Sigmoid colon (tissue), 7 donors: ENCODE data around the gene ZNF24. TPM values are rescaled to one million over a fixed set of nuclear protein-coding genes. Genes with fewer than 3 reads are reported as not detected.

Source experiments
- DNase-seq: peaks from one replicate; pipeline ENCODE4 v3.0.0-alpha.2; 2019
- H3K27ac ChIP-seq, 4 donors: fragments of 200-600 bp; sonication (generic); one replicate each; pipeline ENCODE4 v1.5.1; 2016 to 2019; ENCODE audit warnings: mild to moderate bottlenecking in 1 of 4
- H3K27me3 ChIP-seq, 3 donors: fragments of 200-600 bp; sonication (generic); one replicate each; pipeline ENCODE4 v1.5.1; 2019; ENCODE audit warnings: mild to moderate bottlenecking in 1 of 3
- H3K36me3 ChIP-seq, 4 donors: fragments of 200-600 bp; sonication (generic); one replicate each; pipeline ENCODE4 v1.5.1; 2016 to 2019
- H3K4me1 ChIP-seq, 4 donors: fragments of 200-600 bp; sonication (generic); one replicate each; pipeline ENCODE4 v1.5.1; 2017 to 2019
- H3K4me3 ChIP-seq, 4 donors: fragments of 200-600 bp; sonication (generic); one replicate each; pipeline ENCODE4 v1.5.1; 2017 to 2019; ENCODE audit warnings: mild to moderate bottlenecking in 2 of 4, moderate library complexity in 1 of 4
- H3K9me3 ChIP-seq, 4 donors: fragments of 200-600 bp in 3 of 4; sonication (generic) in 3 of 4; one replicate each; pipeline versions ENCODE4 v1.5.1 to v1.6.1; 2013 to 2019
- EP300 ChIP-seq, 4 donors: sonication (generic); formaldehyde crosslinking; IDR thresholded peaks; one replicate each; pipeline ENCODE4 v1.6.1; 2017; ENCODE audit warnings: antibody characterized with exemption in 4 of 4
- POLR2A ChIP-seq, 2 donors: fragments of 450-650 bp; IDR thresholded peaks; one replicate each; pipeline ENCODE4 v1.6.1; 2016; ENCODE audit warnings: antibody characterized with exemption in 2 of 2, mild to moderate bottlenecking in 2 of 2, moderate library complexity in 2 of 2
- POLR2AphosphoS5 ChIP-seq, 4 donors: sonication (generic); formaldehyde crosslinking; IDR thresholded peaks; one replicate each; pipeline ENCODE4 v1.6.1; 2017; ENCODE audit warnings: antibody characterized with exemption in 4 of 4
- WGBS, 2 donors: extraction: QIAGEN DNeasy Blood & Tissue Kit; methylation state at CpG; one replicate each; pipeline ENCODE4 v1.1.7; 2013; 5-methylcytosine and 5-hydroxymethylcytosine counted together
- intact Hi-C: fragments of 100-400 bp; cut with DNase I; formaldehyde crosslinking; loops from one replicate; pipeline ENCODE4 v1.15.1; 2023
- polyA plus RNA-seq, 3 donors: library from polyadenylated mRNA; stranded (reverse); fragments of 200-250 nt; gene quantifications; one replicate each; pipeline ENCODE4 v1.2.3, GENCODE V29; 2013
- total RNA-seq, 4 donors: library from RNA; depleted of rRNA; stranded (reverse); fragments of >200 nt; gene quantifications; one replicate each; pipeline ENCODE4 v1.1.0, GENCODE V29; 2016
- TF ChIP-seq, protein P1 (sequence below), 4 experiments: fragments of 450-650 bp in 3 of 4; fragments of 200-600 bp in 1 of 4; IDR thresholded peaks; one replicate each; pipeline ENCODE4 v1.5.1; 2016 to 2019; ENCODE audit warnings: antibody characterized with exemption in 4 of 4, mild to moderate bottlenecking in 3 of 4, moderate library complexity in 2 of 4
- donor health status: healthy with polysubstance abuse.
- donor health status: Bipolar disorder and iron deficiency.
- donor health status: healthy.

Gene ZNF24
- total and polyA plus RNA-seq, 7 donors = 12.0 to 49.4 (median 32.4) TPM

DNA sequence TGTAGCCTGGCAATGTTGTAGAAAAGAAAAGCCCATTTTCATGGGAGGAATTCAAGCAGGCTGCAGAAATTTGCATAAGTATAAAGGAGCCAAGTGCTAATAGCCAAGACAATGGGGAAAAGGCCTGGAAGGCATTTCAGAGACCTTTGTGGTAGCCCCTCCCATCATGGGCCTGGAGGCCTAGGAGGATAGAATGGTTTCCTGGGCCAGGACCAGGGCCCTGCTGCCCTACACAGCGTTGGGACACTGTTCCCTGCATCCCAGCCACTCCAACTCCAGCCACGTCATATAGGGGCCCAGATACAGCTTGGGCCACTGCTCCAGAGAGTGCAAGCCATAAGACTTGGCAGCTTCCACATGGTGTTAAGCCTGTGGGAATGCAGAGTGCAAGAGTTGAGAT lies 8.1 kb upstream of the ZNF24 start:
- no peak for DNase-seq
- no peak overlapping the region for H3K4me3 ChIP-seq
- peaks cover 0 to 5% (median 0%) of the 10 kb centered on the region in 4 donors for H3K9me3 ChIP-seq
- no peak for TF ChIP-seq POLR2AphosphoS5 (IDR thresholded peaks at IDR 0.05)
- no peak for TF ChIP-seq EP300 (IDR thresholded peaks at IDR 0.05)
- TF ChIP-seq, protein P1, sequence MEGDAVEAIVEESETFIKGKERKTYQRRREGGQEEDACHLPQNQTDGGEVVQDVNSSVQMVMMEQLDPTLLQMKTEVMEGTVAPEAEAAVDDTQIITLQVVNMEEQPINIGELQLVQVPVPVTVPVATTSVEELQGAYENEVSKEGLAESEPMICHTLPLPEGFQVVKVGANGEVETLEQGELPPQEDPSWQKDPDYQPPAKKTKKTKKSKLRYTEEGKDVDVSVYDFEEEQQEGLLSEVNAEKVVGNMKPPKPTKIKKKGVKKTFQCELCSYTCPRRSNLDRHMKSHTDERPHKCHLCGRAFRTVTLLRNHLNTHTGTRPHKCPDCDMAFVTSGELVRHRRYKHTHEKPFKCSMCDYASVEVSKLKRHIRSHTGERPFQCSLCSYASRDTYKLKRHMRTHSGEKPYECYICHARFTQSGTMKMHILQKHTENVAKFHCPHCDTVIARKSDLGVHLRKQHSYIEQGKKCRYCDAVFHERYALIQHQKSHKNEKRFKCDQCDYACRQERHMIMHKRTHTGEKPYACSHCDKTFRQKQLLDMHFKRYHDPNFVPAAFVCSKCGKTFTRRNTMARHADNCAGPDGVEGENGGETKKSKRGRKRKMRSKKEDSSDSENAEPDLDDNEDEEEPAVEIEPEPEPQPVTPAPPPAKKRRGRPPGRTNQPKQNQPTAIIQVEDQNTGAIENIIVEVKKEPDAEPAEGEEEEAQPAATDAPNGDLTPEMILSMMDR (IDR thresholded peaks at IDR 0.05) = no peak
- intact Hi-C loops = no loop called here
- H3K36me3 ChIP-seq = no peaks in the 10 kb centered on the region
- H3K27ac ChIP-seq = no peak overlapping the region
- WGBS, 2 donors = 81 to 86% methylated on average over 2 of the region's 2 CpGs
- no peaks in the 10 kb centered on the region for H3K27me3 ChIP-seq
- peaks cover 0 to 5% (median 0%) of the 10 kb centered on the region in 4 donors for H3K4me1 ChIP-seq

DNA sequence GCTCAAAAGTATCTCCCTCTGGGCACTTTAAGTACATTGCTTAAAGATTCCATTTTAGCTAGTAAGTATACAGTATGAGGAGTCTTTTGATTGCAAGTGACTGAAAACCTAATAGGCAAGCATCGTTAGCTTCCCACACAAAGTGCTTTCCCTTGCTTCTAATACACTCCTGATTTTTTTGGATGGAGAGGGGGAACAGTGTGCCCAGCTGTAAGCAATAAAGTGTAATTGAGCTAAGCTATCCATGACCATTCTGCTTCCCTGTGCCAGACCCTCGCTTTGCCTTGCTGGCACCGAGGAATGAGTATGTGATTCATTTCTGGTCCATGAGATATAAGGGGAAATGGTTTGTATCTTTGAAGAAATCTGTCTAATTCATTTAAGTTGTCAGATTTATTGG lies 3.8 kb upstream of the ZNF24 start:
- no peak overlapping the region for H3K27ac ChIP-seq
- no peaks in the 10 kb centered on the region for H3K36me3 ChIP-seq
- 91 to 93% methylated on average over 3 of the region's 3 CpGs for WGBS, 2 donors
- peaks cover 0 to 5% (median 0%) of the 10 kb centered on the region in 4 donors for H3K9me3 ChIP-seq
- DNase-seq = no peak
- intact Hi-C loops = loop anchor here (10.0 kb wide), 2 partner anchors 323 to 627 kb away; partner anchors contain the start of gene RMP24
- H3K27me3 ChIP-seq = no peaks in the 10 kb centered on the region
- no peak overlapping the region for H3K4me3 ChIP-seq
- H3K4me1 ChIP-seq = peaks cover 0 to 22% (median 17%) of the 10 kb centered on the region in 4 donors
- TF ChIP-seq POLR2A (IDR thresholded peaks at IDR 0.05) (no peak), EP300 (IDR thresholded peaks at IDR 0.05) (no peak), POLR2AphosphoS5 (IDR thresholded peaks at IDR 0.05) (no peak)

DNA sequence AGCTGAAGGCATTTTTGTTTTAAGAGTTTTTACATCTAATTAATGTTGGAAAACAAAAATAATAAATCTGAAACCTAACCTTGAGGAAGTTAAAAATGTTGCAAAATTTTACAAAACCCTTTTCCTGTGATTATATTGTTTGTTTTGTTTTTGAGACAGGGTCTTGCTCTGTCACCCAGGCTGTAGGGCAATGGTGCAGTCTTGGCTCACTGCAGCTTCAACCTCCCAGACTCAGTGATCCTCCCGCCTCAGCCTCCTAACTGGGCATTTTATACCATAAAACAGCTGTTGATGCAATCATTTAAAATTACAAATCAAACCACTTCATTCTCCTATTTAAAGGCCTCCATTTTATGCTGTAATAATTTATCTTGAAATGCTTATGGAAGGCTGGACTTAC lies 1.7 kb upstream of the ZNF24 start:
- 96 to 99% methylated on average over 1 of the region's 1 CpG for WGBS, 2 donors
- no peak for DNase-seq
- TF ChIP-seq POLR2AphosphoS5 (IDR thresholded peaks at IDR 0.05) (no peak), POLR2A (IDR thresholded peaks at IDR 0.05) (no peak), EP300 (IDR thresholded peaks at IDR 0.05) (no peak)
- TF ChIP-seq, protein P1 (IDR thresholded peaks at IDR 0.05) = no peak
- H3K27ac ChIP-seq = peak overlapping the region in 3 of 4 donors; percentile 95 to 99 (median 99)
- no peaks in the 10 kb centered on the region for H3K9me3 ChIP-seq
- intact Hi-C loops = loop anchor here (2.0 to 10.0 kb wide), 4 partner anchors 31 to 629 kb away; partner anchors contain the start of genes RMP24, ZNF396 and ZSCAN30
- H3K36me3 ChIP-seq = no peaks in the 10 kb centered on the region
- H3K4me1 ChIP-seq = peaks cover 0 to 43% (median 28%) of the 10 kb centered on the region in 4 donors
- no peaks in the 10 kb centered on the region for H3K27me3 ChIP-seq
- H3K4me3 ChIP-seq = no peak overlapping the region

DNA sequence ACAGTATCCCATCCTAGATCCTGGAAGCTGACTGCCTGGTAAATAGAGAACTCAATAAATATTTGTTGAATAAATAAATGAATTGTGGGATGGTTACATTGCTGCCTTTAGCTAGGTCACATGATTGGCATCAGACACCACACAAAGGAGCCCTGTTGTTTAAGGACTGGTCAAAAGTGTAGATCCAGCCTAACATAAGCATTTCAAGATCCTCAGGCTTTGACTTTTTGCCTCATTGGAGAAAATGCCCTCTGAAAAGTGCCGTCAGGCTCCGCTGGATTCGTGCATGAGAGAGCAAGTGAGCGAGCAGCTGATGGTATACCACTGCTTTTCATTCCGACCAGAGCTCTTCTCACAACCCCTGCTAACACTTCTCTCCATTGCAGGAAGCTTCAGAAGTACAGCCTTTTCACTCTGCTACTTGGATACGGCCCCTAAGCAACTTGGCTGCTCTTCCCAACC lies 1.3 kb upstream of the ZNF24 start:
- H3K27ac ChIP-seq = peak overlapping the region; percentile 95 to 99 (median 99)
- no peaks in the 10 kb centered on the region for H3K9me3 ChIP-seq
- no peaks in the 10 kb centered on the region for H3K27me3 ChIP-seq
- WGBS, 2 donors = 47 to 50% methylated on average over 6 of the region's 6 CpGs
- H3K4me3 ChIP-seq = no peak overlapping the region
- peaks cover 0 to 47% (median 28%) of the 10 kb centered on the region in 4 donors for H3K4me1 ChIP-seq
- TF ChIP-seq POLR2AphosphoS5 (IDR thresholded peaks at IDR 0.05) (no peak), EP300 (IDR thresholded peaks at IDR 0.05) (no peak), POLR2A (IDR thresholded peaks at IDR 0.05) (no peak)
- TF ChIP-seq, protein P1 (IDR thresholded peaks at IDR 0.05) = no peak
- intact Hi-C loops = loop anchor here (2.0 to 10.0 kb wide), 4 partner anchors 31 to 629 kb away; partner anchors contain the start of genes RMP24, ZNF396 and ZSCAN30
- H3K36me3 ChIP-seq = no peaks in the 10 kb centered on the region
- DNase-seq = no peak

DNA sequence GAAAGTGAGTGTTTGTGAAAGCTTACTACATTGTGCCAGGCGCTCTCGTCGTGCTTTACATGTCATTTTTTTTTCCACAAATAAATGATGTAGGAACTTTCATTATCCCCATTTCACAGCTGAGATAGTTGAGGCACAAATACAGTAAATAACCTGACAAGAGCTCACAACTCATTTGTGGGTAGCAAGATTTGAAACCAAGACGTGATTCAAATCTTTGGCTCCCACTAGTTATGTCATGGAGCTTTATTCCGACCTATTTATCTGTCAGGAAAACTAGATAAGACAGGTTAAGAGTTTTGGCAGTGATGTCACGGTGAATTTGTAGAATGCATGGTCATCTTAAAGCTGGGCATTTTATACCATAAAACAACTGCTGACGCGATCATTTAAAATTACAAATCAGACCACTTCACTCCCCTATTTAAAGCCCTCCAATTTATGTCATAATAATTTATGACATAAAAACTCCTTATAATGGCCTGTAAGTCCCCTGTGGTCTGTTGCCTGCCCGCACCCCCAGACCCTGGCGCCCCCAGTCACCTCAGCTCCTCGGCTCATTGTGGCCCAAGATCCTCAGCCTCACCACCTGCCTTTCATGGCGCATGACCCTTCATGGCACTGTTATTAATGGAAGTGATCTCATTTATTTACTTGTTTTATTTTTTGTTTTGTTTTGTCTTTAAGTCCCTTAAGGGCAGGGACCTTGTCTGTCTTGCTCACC lies 678 bp upstream of the ZNF24 start:
- intact Hi-C loops = loop anchor here (1.0 to 10.0 kb wide), 6 partner anchors 32 to 630 kb away; partner anchors contain the start of genes RMP24, ZNF396, ZNF397 and ZSCAN30
- peak overlapping the region; percentile 77 to 96 (median 94) for H3K4me3 ChIP-seq
- TF ChIP-seq EP300 (IDR thresholded peaks at IDR 0.05) = no peak
- TF ChIP-seq POLR2AphosphoS5 (IDR thresholded peaks at IDR 0.05) = no peak
- TF ChIP-seq, protein P1 (IDR thresholded peaks at IDR 0.05) = no peak
- TF ChIP-seq POLR2A (IDR thresholded peaks at IDR 0.05) = no peak
- H3K4me1 ChIP-seq = peaks cover 0 to 50% (median 28%) of the 10 kb centered on the region in 4 donors
- peaks cover 0 to 6% (median 4%) of the 10 kb centered on the region in 4 donors for H3K36me3 ChIP-seq
- no peaks in the 10 kb centered on the region for H3K9me3 ChIP-seq
- peak overlapping the region; percentile 95 to 99 (median 99) for H3K27ac ChIP-seq
- 47 to 56% methylated on average over 12 of the region's 12 CpGs for WGBS, 2 donors
- no peak for DNase-seq
- H3K27me3 ChIP-seq = no peaks in the 10 kb centered on the region
